Measurements from ENCODE around the gene FCER1G.

Gene FCER1G

GRCh38 chr1:161261261-161262235 is 46.5 kb downstream of the FCER1G start:
- H3K27ac ChIP-seq (ENCODE audit: low read length) = no peak overlapping the region
- H3K9me3 ChIP-seq (ENCODE audit: control insufficient read depth, low read depth, low read length) = peaks cover 3% of the 10 kb centered on the region
- H3K4me1 ChIP-seq (ENCODE audit: control insufficient read depth, low read depth, low read length) = peaks cover 10% of the 10 kb centered on the region
- no peak overlapping the region for H3K4me3 ChIP-seq (ENCODE audit: low read length)
- peaks cover 50% of the 10 kb centered on the region for H3K27me3 ChIP-seq (ENCODE audit: control insufficient read depth, insufficient read depth, low read length)
- H3K9ac ChIP-seq (ENCODE audit: low read length) = no peak overlapping the region
- no peaks in the 10 kb centered on the region for H3K36me3 ChIP-seq (ENCODE audit: control insufficient read depth, low read depth, low read length)

GRCh38 chr1:161265305-161265704 is 50.2 kb downstream of the FCER1G start:
- H3K36me3 ChIP-seq (ENCODE audit: control insufficient read depth, low read depth, low read length) = no peaks in the 10 kb centered on the region
- H3K9ac ChIP-seq (ENCODE audit: low read length) = no peak overlapping the region
- peaks cover 22% of the 10 kb centered on the region for H3K27me3 ChIP-seq (ENCODE audit: control insufficient read depth, insufficient read depth, low read length)
- no peak overlapping the region for H3K4me3 ChIP-seq (ENCODE audit: low read length)
- H3K4me1 ChIP-seq (ENCODE audit: control insufficient read depth, low read depth, low read length) = peaks cover 6% of the 10 kb centered on the region
- no peaks in the 10 kb centered on the region for H3K9me3 ChIP-seq (ENCODE audit: control insufficient read depth, low read depth, low read length)
- no peak overlapping the region for H3K27ac ChIP-seq (ENCODE audit: low read length)

- Histone ChIP-seq H3K36me3 (ENCODE audit: control insufficient read depth, low read depth, low read length) (no peaks in the 10 kb centered on the region), H3K27ac (ENCODE audit: low read length) (no peak overlapping the region), H3K4me1 (ENCODE audit: control insufficient read depth, low read depth, low read length) (peaks cover 6% of the 10 kb centered on the region), H3K9me3 (ENCODE audit: control insufficient read depth, low read depth, low read length) (no peaks in the 10 kb centered on the region), H3K27me3 (ENCODE audit: control insufficient read depth, insufficient read depth, low read length) (peaks cover 13% of the 10 kb centered on the region), H3K4me3 (ENCODE audit: low read length) (no peak overlapping the region), H3K9ac (ENCODE audit: low read length) (no peak overlapping the region)
These were observed 51.1 kb downstream of the FCER1G start for GRCh38 chr1:161266202-161266601.

- Histone ChIP-seq H3K4me1 (ENCODE audit: control insufficient read depth, low read depth, low read length) (peaks cover 6% of the 10 kb centered on the region), H3K4me3 (ENCODE audit: low read length) (no peak overlapping the region), H3K36me3 (ENCODE audit: control insufficient read depth, low read depth, low read length) (no peaks in the 10 kb centered on the region), H3K27ac (ENCODE audit: low read length) (no peak overlapping the region), H3K9me3 (ENCODE audit: control insufficient read depth, low read depth, low read length) (no peaks in the 10 kb centered on the region), H3K27me3 (ENCODE audit: control insufficient read depth, insufficient read depth, low read length) (peaks cover 7% of the 10 kb centered on the region), H3K9ac (ENCODE audit: low read length) (no peak overlapping the region)
These were observed 51.7 kb downstream of the FCER1G start for GRCh38 chr1:161266836-161267235.

DNA sequence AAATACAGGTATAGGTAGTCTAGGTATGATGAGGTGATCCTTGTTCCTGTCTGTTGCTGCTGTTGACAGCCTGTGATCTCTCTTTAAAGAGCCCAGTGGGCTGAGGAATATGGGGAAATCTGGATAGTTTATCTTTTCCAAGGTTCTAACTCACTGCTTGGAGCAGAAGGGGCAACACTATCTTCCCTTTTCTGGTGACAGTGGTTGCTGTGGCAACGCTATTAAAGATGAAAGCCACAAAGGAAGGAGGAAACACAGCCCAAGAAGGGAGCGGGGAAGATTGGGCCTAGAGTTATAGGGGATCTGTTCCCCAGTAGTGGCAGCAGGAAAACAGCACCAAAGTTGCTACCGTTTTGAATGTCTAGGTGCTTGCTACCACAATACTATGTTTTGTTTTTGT is 52.2 kb downstream of the FCER1G start:
- peaks cover 6% of the 10 kb centered on the region for H3K4me1 ChIP-seq (ENCODE audit: control insufficient read depth, low read depth, low read length)
- H3K4me3 ChIP-seq (ENCODE audit: low read length) = no peak overlapping the region
- H3K27me3 ChIP-seq (ENCODE audit: control insufficient read depth, insufficient read depth, low read length) = peaks cover 6% of the 10 kb centered on the region

More for the DNA sequence above, 52.2 kb downstream of the FCER1G start:
- H3K27ac ChIP-seq (ENCODE audit: low read length) = no peak overlapping the region
- H3K9me3 ChIP-seq (ENCODE audit: control insufficient read depth, low read depth, low read length) = no peaks in the 10 kb centered on the region
- H3K36me3 ChIP-seq (ENCODE audit: control insufficient read depth, low read depth, low read length) = no peaks in the 10 kb centered on the region
- no peak overlapping the region for H3K9ac ChIP-seq (ENCODE audit: low read length)

Measured in iPS-18a (cell line).